HG03066 (cell line): Measurements from ENCODE around the gene BCOR.

Source experiments
- ATAC-seq: cut with Tn5 transposase; IDR thresholded peaks from one replicate; pipeline ENCODE4 v1.9.1; 2021; ENCODE audit warnings: low read depth; ENCODE audit not compliant: unreplicated experiment

BCOR gene

GRCh38 chrX:40068048-40068447, 29.7 kb downstream of the BCOR start:
- no peak for ATAC-seq

- no peak for ATAC-seq
Observed at GRCh38 chrX:40066700-40067099, 31.1 kb downstream of the BCOR start.

DNA sequence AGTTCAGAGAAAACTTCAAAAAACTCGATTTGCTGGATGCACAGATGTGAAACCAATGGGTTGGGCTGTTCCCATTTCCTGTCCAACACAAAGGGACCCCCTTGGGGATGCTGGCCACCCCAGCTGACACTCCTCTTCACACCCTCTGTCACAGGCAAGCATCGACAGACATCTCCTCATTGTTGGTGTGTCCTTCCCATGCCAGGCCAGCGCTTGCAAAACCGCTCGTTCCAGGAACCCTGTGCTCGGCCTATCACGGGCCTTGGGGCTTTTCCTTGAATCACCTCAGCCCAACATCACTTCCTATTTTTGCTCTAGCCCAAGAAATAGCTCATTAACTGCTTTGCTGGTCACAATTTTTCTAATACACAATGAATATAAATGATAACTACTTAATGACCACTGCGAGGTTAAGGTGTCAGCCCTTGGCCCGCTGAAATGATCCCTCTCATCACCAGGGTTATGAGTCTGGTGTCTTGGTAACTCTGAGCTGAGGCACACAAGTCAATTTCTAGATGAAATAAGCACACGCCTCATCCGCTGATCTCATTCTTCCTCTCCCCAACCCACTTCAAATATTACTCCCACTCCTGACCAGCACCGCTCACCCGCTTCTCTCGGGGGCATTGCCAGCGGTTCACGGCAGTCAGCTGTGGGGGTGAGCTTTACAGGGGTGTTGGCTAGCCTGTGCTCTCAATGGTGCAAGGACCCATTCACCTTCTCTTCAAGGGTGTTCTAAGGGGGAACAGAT, 32.3 kb downstream of the BCOR start:
- ATAC-seq, result no peak

GRCh38 chrX:40064055-40064597, 33.6 kb downstream of the BCOR start:
- ATAC-seq, result no peak

DNA sequence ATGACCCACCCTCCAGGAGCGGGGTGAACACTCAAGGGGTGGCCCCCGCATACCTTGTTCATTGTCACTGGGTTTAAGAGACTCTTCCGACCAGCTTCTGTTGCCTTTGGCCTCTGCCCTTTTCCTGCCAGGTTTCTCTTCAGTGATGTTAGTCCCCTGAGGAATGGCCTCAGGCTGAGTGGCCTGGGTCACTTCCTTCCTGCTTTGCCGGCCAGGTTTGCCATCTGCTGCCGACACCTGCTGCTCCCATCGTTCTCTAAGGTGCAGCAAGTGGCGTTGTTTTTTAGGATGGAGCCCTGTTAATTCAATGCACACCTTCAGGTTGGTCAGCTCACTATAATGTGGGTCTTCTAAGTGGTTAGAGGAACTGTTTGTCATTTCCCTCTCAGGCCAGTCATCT, 34.2 kb downstream of the BCOR start:
- no peak for ATAC-seq

DNA sequence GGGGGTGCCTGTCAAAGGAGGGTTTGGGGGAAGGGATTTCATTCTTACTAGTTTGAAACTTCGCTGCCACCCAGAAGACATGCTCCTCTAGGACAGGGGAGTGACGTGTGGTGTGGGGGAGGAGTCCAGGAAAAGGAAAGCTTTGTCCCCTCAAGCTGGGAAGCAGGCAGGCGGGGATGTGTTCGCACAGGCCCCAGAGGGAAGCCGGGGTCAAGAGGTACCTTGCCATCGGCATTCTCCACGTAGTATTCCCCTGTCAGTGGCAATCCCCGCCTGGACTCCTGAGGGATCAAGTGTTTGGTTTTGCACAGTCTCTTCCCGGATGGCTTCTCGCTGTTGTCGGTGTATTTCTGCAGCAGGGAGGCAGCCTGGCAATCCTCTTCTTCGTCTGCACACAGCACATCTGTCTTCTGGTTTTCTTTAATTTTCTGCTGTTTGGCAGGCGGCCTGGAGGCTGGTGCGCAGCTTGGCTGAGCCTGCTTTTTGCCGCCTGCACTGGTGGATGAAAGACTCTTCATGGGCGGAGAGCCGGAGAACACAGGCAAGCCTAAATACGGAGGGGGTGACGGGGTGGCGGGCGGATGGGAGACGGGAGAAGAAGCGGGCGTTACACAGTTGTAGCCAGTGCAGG, 35.1 kb downstream of the BCOR start:
- ATAC-seq, result no peak

DNA sequence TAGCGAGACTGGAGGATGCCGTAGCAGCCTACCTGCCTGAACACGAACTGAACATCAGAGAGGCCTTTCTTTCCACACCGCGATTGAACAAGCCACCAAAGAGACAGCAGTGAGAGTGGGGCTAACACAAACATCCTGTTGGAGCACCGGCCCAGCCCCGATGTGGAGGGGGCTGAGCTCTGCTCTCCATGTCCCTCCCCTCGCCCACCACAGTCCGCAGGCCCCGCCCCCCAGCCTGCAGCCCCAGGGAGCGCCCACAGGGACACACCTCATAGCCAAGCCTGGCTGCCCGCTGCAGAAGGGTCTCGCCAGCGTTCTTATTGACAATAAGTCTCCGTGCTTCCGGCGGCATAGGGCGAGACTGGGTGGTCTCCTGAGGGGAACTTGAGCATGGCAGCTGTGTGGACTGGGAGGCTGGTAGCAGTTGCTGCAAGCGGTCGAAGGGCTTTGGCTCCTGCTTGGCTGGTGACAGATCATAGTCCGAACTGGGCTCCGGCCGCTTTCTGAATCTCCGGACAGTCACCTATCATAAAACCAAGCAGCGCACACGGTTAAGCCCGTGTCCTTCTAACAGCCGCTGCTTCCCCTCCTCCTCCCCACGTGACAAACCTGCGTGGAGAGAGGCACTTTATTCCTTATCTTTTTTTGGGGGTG, 35.8 kb downstream of the BCOR start:
- ATAC-seq, result no peak

GRCh38 chrX:40061005-40061404, 36.8 kb downstream of the BCOR start:
- no peak for ATAC-seq

DNA sequence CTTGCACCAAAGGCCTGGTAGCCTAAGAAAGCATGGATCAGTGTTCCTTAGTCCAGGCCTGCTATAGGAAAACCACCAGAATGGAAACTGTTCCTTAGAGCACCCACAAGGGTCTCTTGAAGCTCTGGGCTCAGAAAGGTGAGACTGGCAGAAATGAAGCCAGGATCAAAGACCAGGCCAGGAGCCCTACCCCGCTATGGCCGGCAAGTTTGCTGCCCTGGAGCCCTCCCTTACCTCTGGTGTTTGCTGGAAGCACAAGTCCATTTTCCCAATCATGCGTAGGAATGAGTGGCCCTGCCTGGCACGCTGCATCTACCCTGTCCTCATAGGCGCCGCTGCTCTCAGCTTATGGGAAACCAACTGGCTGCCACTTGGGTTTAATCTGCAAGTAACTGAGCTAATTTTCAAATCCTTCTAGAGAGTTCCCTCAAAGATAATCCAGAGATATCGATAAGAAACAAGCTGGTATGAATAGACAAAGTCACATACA, 37.4 kb downstream of the BCOR start:
- ATAC-seq, result no peak

DNA sequence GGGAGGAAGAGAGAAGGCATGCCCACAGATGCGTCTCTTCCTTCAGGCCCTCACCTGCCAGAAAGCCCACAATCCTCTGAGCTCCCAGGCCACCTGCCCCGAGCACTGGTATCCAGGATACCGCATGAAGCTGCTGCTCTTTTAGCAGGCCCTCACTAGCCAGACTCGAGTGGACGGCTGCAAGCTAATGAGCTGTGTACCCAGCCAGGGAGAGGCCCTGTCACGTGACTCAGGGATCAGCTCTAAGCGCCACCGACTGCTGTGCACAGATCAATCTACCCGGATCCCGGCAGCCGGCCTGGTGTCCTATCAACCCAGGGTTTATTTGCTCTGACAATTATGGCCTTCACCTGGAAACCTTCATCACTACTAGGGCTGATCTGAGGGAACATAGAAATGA, 39.0 kb downstream of the BCOR start:
- ATAC-seq, result no peak

DNA sequence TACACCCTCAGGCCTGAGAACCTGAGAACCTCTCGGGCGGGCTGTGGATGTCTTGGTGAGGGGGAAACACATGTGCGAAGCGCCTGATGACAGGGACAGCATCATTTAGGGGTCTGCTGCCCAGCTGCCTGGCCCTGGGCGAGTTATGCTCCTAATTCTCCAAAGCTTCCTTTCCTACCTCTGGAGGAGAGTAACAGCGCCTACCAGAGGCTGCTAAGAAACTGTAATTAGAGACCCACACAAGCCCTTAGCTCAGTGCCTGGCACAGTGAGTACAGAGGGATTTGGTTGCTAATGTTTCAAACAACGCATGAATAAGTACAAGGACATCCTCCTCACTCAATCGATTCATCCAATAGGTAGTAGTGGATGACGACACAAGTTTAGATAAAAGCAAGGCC, 40.4 kb downstream of the BCOR start:
- ATAC-seq, result no peak

GRCh38 chrX:40056420-40056819, 41.3 kb downstream of the BCOR start:
- no peak for ATAC-seq

DNA sequence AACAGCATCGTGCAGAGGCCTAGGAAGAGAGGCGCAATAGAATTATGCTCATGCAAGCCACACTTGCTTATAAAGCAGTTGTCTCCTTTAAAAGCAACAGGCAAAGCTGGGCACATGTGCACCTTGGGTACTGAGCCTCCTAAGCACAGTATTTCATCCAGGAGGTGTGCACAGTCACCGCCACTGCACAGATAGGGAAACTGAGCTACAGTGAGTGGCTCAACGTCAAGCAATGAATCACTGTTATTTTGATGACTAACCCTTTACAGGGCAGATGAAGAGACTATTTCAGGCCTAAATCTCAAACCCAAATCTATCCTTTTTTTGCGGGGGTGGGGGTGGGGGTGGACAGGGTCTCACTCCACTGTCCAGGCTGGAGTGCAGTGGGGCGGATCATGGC, 42.3 kb downstream of the BCOR start:
- no peak for ATAC-seq

DNA sequence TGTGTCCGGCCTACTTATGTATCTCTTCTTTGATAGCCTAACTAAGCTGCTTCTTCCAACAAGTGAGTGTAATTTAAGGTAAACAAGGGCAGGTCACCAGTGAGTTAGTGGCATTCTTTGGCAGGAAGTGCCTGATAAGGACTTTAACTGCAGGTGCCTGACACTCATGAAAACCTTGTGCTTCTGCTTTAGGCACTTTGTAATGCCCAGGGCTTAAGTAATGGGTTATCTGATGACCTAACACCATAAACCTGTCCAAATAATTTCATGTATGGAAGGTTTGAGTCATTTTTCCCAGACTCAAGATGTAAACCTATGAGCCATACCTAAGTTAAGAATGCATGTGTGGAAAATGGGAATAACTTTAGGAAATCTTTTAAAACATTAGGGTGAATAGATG, 43.0 kb downstream of the BCOR start:
- no peak for ATAC-seq

GRCh38 chrX:40050532-40050931, 47.2 kb downstream of the BCOR start:
- ATAC-seq, result no peak

DNA sequence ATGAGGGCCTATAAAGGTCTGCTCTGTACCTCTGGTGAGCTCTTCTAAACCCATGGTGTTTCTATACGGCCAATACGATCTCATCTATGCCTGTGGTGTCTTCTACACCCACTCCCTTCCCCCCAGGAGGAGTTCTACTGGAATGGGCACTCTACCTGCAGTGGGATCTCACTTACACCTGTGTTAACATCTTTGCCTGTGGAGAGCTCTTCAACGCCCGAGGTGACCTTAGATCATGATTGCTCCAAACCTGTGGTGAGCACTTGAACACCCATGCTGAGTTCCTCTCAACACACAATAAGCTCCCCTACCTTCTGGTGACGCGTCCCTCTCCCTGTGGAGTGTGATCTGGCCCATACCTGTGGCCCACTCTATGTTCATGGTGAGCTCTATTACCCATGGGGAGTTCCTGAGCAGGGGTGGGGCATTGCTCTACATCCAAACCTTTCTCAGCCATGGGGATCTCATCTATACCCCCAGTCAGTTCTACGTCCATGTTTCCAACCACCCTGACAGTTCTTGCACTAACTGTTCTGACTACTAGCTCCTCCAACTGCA, 48.6 kb downstream of the BCOR start:
- no peak for ATAC-seq

DNA sequence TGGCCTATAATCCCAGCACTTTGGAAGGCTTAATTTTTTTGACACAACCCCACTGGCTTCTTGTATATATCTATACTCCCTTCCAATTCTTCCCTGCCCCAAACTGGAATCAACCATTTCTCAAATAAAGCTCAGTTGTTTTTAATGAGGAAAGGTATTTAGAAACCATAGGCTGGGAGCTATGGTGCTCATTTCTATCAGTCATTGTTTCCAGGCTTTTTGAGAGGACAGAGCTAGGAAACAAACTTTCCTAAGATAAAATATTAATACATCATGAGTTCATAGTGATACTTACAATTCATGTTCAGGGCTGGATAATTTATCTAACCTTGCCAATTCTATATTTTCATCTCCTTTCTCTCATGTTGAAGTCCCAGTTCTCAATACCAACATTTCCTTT, 50.3 kb downstream of the BCOR start:
- ATAC-seq, result no peak

- no peak for ATAC-seq
Observed at GRCh38 chrX:40043895-40044294, 53.9 kb downstream of the BCOR start.

- ATAC-seq, result no peak
Observed at GRCh38 chrX:40041915-40042314, 55.8 kb downstream of the BCOR start.

DNA sequence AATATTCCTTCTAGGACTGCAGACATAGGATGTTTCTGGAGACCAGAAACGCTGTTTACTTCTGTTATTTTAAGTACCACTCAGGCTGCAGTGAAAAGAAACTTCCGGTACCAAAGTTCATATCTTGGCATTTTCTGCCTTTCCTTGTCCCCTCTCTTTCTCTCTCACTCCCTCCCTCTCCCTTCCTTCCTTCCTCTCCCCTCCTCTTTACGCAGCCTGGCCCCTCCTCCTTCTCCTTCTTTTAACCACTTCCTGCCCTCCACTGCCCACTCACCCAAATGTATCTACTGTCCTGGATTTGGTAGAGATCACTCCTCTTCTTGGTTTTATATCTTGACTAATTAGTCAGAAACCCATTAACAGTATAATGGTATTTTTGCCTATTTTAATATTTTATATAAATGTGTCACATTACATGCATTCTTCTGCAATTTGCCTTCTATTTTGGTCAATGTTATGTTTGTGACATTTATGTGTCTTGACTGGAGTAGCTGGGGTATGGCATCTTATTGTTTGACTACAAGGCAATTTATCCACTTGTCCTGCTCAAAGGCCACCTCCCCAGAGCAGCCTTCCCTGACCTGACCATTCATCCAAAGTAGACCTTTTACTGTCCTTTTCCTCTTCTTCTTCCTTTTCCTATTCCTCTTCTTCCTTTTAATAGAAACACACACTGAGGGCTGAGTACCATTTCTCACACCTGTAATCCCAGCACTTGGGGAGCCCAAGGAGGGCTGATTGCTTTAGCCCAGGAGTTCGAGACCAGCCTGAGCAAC, 56.9 kb downstream of the BCOR start:
- ATAC-seq, result no peak
